ENCODE results near the gene ZBTB45. TPM values are rescaled to one million over a fixed set of nuclear protein-coding genes. Genes with fewer than 3 reads are reported as not detected.

The ZBTB45 gene
- total RNA-seq, 1 donor from 2014 or later: 46.5 TPM

DNA sequence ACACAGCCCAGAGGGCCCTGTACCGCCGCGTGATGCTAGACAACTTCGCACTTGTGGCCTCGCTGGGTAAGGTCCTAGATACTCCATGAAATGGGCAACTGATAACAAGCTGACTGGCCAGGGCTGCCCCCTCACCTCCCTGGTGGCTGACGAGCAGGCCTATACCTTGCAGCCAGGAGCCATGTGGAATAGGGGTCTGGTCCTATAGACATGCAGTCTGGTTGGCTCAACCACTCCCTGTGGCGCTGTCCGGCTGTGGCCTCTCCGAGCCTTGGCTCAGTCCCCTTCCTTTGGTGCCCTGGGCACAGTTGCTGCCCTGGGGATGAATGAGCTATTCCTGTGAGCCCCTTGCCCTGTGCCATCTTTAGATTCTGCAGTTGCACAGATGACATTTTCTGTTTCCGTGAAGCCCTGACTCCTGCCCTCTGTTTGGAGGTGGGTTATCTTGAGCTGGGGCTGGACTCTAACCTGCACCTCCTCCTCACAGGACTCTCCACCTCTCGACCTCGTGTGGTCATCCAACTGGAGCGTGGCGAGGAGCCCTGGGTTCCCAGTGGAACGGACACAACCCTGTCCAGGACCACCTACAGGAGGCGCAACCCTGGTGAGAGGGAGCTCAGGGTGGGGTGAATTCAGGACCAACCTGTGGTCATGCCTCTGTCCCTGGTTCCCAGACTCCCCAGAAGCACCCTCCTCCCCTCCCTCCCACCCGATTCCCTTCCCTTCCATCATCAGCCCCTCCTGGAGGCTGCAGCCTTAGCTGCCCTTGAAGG is 50.2 kb downstream of the ZBTB45 start:
- H3K4me1 ChIP-seq: peaks cover 0 to 10% of the 10 kb centered on the region in 2 donors
- no peak overlapping the region for H3K27ac ChIP-seq
- peaks cover 20 to 42% of the 10 kb centered on the region in 2 donors for H3K36me3 ChIP-seq
- intact Hi-C loops (cut with DNase I): no loop called here
- no peaks in the 10 kb centered on the region for H3K9me3 ChIP-seq
- no peak overlapping the region for H3K4me3 ChIP-seq
- TF ChIP-seq, protein P1, sequence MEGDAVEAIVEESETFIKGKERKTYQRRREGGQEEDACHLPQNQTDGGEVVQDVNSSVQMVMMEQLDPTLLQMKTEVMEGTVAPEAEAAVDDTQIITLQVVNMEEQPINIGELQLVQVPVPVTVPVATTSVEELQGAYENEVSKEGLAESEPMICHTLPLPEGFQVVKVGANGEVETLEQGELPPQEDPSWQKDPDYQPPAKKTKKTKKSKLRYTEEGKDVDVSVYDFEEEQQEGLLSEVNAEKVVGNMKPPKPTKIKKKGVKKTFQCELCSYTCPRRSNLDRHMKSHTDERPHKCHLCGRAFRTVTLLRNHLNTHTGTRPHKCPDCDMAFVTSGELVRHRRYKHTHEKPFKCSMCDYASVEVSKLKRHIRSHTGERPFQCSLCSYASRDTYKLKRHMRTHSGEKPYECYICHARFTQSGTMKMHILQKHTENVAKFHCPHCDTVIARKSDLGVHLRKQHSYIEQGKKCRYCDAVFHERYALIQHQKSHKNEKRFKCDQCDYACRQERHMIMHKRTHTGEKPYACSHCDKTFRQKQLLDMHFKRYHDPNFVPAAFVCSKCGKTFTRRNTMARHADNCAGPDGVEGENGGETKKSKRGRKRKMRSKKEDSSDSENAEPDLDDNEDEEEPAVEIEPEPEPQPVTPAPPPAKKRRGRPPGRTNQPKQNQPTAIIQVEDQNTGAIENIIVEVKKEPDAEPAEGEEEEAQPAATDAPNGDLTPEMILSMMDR (IDR thresholded peaks at IDR 0.05): no peak
- no peak for DNase-seq (ENCODE audit: low spot score in 2 of 2)
- H3K27me3 ChIP-seq: no peaks in the 10 kb centered on the region

DNA sequence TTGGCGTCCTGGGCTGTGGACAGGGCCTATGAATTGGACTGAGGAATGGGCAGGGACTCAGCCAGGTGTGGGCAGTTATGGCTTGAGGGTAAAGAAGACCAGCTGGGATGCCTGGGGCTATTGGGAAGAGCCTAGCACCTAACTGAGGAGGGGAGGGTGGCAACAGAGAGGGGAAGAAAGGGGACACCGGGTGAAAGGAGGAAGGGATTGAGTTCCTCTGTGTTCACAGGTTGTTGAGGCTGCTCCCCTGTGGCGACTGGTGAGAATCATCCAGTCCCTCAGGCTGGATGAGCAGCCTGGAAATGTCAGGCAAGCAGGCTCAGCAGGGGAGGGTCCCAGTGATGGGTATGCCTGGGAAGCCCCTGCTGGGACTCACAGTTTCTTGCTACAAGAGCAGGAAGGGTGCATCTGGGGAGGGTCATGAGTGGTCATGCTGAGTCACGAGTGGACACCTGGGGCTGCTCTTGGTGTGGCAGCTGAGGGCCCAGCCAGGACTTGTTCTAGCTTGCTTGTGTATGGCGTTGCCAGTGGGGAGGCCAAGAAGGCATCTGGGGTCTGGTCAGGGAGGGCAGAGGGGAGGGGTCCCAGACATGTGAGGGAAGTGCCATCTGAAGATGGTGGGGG is 51.3 kb downstream of the ZBTB45 start:
- TF ChIP-seq, protein P1 (IDR thresholded peaks at IDR 0.05): no peak
- Histone ChIP-seq H3K36me3 (peaks cover 20 to 38% of the 10 kb centered on the region in 2 donors), H3K27ac (no peak overlapping the region), H3K4me1 (peaks cover 0 to 10% of the 10 kb centered on the region in 2 donors), H3K27me3 (no peaks in the 10 kb centered on the region), H3K9me3 (no peaks in the 10 kb centered on the region), H3K4me3 (peak overlapping the region in 1 of 2 donors; percentile 11)
- DNase-seq (ENCODE audit: low spot score in 2 of 2): no peak
- intact Hi-C loops (cut with DNase I): no loop called here

DNA sequence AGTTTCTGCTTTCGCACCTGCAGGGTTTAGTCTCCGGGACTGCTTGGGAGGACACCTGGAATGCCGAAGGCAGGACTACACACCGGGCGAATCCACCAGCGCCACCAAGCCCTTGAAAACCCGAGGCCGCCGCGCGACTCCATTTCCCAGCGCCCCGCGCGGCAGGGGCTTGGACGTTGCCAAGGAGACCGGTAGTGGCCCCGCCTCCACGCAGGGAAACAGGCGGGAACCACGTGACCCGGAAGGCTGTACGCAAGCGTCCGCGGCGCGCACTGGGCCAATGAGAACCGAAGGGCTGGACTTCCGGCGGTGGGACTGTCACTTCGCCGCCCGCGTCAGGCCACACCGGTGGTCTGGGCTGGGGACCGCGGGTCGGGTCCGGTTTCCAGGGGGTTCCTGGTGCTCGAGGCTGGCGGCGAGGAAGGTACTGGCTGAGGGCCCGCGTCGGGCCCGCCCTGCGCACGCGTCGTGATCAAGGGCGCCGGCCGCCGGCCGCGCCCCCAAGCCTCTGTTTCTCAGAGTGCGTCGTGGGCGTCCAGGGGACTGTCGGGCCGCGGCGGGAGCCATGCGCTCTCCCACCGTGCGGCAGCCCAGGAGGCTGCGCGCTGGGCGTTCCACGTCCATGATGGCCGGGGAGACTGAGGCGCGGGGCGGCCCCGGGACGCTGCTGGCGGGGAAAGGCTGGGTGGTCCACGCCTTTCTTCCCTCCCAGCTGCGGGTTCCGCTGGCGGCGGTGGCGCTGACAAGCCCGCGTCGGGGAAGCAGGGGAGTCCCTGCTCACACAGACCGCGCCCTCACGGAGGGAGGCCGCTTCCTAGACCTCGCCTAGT is 52.6 kb downstream of the ZBTB45 start, which contains the start of gene ZNF324:
Gene ZNF324 (plus strand): TSS at position 321 of the 830 bp plus-strand sequence. CDS start 2,106 bp downstream, outside the sequence.
- TF ChIP-seq, protein P1 (IDR thresholded peaks at IDR 0.05): no peak
- H3K27me3 ChIP-seq: no peaks in the 10 kb centered on the region
- intact Hi-C loops (cut with DNase I): loop anchor here (1.0 to 2.0 kb wide), 5 partner anchors 16 to 80 kb away; partner anchors contain the start of genes RPS5, ZBTB45 and ZNF324B

DNA sequence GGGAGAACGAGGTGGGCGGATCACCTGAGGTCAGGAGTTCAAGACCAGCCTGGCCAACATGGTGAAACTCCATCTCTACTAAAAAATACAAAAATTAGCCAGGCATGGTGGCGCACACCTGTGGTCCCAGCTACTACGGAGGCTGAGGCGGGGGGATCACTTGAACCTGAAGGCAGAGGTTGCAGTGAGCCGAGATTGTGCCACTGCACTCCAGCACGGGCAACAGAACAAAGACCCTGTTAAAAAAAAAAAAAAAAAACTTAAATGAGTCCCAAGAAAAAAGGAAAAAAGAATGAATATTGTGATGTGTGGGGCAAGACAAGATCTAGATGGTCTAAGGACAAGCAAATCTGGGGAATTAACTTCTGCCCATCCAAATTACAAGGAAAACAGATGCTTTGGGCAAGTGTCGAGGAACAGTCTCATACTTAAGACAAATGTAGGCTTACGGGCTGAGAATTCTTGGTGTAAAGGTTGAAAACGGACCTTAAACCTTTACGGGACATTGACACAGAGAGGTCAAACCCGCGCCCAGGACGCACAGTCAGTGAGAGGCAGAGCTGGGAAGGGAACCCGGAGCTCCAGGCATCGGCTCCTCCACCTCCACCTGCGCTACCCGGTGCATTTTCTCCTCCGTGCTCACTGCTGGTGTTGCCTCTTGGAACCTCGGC is 53.4 kb downstream of the ZBTB45 start:
- no peak for DNase-seq (ENCODE audit: low spot score in 2 of 2)
- TF ChIP-seq, protein P1 (IDR thresholded peaks at IDR 0.05): no peak
- no peaks in the 10 kb centered on the region for H3K9me3 ChIP-seq
- peaks cover 15 to 19% of the 10 kb centered on the region in 2 donors for H3K36me3 ChIP-seq
- peak overlapping the region; percentile 95 to 96 for H3K4me3 ChIP-seq
- H3K27ac ChIP-seq: no peak overlapping the region
- H3K4me1 ChIP-seq: peaks cover 0 to 10% of the 10 kb centered on the region in 2 donors
- no peaks in the 10 kb centered on the region for H3K27me3 ChIP-seq
- intact Hi-C loops (cut with DNase I): loop anchor here (1.0 to 2.0 kb wide), 5 partner anchors 15 to 79 kb away; partner anchors contain the start of genes RPS5, ZBTB45 and ZNF324B

More for the DNA sequence above, 52.6 kb downstream of the ZBTB45 start, which contains the start of gene ZNF324:
- Histone ChIP-seq H3K4me3 (peak within 1 kb of the TSS; percentile 95 to 96), H3K27ac (peak within 1 kb of the TSS; percentile 84 to 88), H3K36me3 (peaks cover 20 to 24% of the 10 kb centered on the region in 2 donors), H3K4me1 (peaks cover 0 to 10% of the 10 kb centered on the region in 2 donors), H3K9me3 (no peaks in the 10 kb centered on the region)
- DNase-seq (ENCODE audit: low spot score in 2 of 2): peak; percentile 93 to 99

Other genes with a start within 250 kb of the ZBTB45 start
- gene ZNF8, start 240.9 kb downstream of the ZBTB45 start, total RNA-seq: 6.0 TPM
- 35.0 TPM for gene ERVK3-1, start 214.4 kb downstream of the ZBTB45 start, total RNA-seq
- gene ZSCAN22, start 192.8 kb downstream of the ZBTB45 start, total RNA-seq: 1.9 TPM
- 0.32 TPM for gene A1BG, start 166.3 kb downstream of the ZBTB45 start, total RNA-seq
- not detected for gene ZNF497, start 157.1 kb downstream of the ZBTB45 start, total RNA-seq
- gene ZNF837, start 138.8 kb downstream of the ZBTB45 start, total RNA-seq: not detected
- gene RPS5, start 132.5 kb downstream of the ZBTB45 start, total RNA-seq: 1,483 TPM
- not detected for gene RNF225, start 124.2 kb downstream of the ZBTB45 start, total RNA-seq
- gene ZNF584, start 111.2 kb downstream of the ZBTB45 start, total RNA-seq: 17.9 TPM
- 5.2 TPM for gene ZNF132, start 79.7 kb downstream of the ZBTB45 start, total RNA-seq
- 2.2 TPM for gene ZNF324B, start 68.2 kb downstream of the ZBTB45 start, total RNA-seq
- gene ZNF324, start 52.7 kb downstream of the ZBTB45 start, total RNA-seq: 2.1 TPM
- 42.7 TPM for gene ZNF446, start 43.5 kb downstream of the ZBTB45 start, total RNA-seq
- gene SLC27A5, start 7.8 kb downstream of the ZBTB45 start, total RNA-seq: not detected
- 222 TPM for gene TRIM28, start 24.3 kb upstream of the ZBTB45 start, total RNA-seq
- gene CHMP2A, start 35.3 kb upstream of the ZBTB45 start, total RNA-seq: 154 TPM
- 14.8 TPM for gene UBE2M, start 38.8 kb upstream of the ZBTB45 start, total RNA-seq
- 77.1 TPM for gene MZF1, start 53.5 kb upstream of the ZBTB45 start, total RNA-seq